ENCODE results near the gene CALR.

Gene CALR

GRCh38 chr19:12990853-12991252, 52.4 kb downstream of the CALR start:
- Histone ChIP-seq H3K36me3 (ENCODE audit: insufficient read depth, low read length) (no peaks in the 10 kb centered on the region), H3K4me1 (ENCODE audit: insufficient read depth, low read length) (no peaks in the 10 kb centered on the region), H3K9me3 (ENCODE audit: control insufficient read depth, insufficient read depth, low read length) (no peaks in the 10 kb centered on the region), H3K9ac (ENCODE audit: low read depth, low read length) (no peak overlapping the region)

- Histone ChIP-seq H3K9me3 (ENCODE audit: control insufficient read depth, insufficient read depth, low read length) (no peaks in the 10 kb centered on the region), H3K9ac (ENCODE audit: low read depth, low read length) (no peak overlapping the region), H3K4me1 (ENCODE audit: insufficient read depth, low read length) (no peaks in the 10 kb centered on the region), H3K36me3 (ENCODE audit: insufficient read depth, low read length) (no peaks in the 10 kb centered on the region)
Measured at GRCh38 chr19:12991296-12991695, 52.9 kb downstream of the CALR start.

DNA sequence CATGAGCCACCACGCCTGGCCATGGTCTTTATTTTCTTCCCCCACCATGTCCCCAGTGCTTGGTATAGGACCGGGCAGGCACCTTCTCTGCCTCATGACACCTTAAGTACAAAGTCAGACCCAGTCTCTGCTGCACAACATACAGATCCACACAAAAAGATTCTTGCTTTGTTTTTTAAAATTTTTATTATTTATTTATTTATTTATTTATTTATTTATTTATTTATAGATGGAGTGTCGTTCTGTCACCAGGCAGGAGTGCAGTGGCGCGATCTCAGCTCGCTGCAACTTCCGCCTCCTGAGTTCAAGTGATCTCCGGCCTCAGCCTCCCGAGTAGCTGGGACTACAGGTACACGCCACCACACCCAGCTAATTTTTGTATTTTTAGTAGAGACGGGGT, 54.3 kb downstream of the CALR start:
- H3K4me1 ChIP-seq (ENCODE audit: insufficient read depth, low read length), result no peaks in the 10 kb centered on the region
- H3K9me3 ChIP-seq (ENCODE audit: control insufficient read depth, insufficient read depth, low read length), result no peaks in the 10 kb centered on the region
- H3K36me3 ChIP-seq (ENCODE audit: insufficient read depth, low read length), result no peaks in the 10 kb centered on the region
- no peak overlapping the region for H3K9ac ChIP-seq (ENCODE audit: low read depth, low read length)

GRCh38 chr19:12993562-12993961, 55.2 kb downstream of the CALR start:
- Histone ChIP-seq H3K9ac (ENCODE audit: low read depth, low read length) (no peak overlapping the region), H3K4me1 (ENCODE audit: insufficient read depth, low read length) (no peaks in the 10 kb centered on the region), H3K36me3 (ENCODE audit: insufficient read depth, low read length) (no peaks in the 10 kb centered on the region), H3K9me3 (ENCODE audit: control insufficient read depth, insufficient read depth, low read length) (no peaks in the 10 kb centered on the region)
